Stimulated activated CD8-positive, alpha-beta memory T cell treated with anti-CD3 and anti-CD28 coated beads, Interleukin-4, amount 100 ng/mL, for 1 hour (primary cell): ENCODE results near the gene HYAL2.

Experiments
- DNase-seq, 2 donors: peaks; one replicate each; pipeline ENCODE4 v3.0.0-alpha.2; 2020; ENCODE audit warnings: low read depth in 2 of 2, low spot score in 1 of 2

The HYAL2 gene

DNA sequence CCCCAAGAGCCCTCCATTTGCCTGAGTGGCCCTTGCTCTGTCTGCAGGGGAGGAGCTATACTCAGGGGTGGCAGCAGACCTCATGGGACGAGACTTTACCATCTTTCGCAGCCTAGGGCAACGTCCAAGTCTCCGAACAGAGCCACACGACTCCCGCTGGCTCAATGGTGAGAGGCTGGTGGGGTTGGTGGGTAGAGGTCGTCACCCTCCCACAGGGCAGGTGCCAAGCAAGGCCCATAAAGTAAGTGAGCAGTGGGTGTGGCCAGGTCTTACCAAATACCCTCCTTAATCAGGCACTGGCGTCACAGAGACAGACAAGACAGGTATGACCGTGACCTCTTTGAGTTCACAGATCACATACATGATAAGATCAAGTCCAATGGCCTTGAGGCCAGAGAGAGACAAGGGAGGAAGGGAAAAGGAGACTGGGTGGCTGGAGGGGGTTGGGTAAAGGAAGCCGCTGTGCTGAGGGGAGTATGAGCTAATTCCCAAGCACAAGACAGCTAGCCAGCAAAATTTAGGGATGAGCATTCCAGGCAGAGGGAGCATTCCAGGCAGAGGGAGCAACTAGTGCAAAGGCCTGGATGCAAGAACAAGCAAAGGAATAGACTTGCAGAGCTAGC is 51.1 kb downstream of the HYAL2 start:
- DNase-seq: no peak

DNA sequence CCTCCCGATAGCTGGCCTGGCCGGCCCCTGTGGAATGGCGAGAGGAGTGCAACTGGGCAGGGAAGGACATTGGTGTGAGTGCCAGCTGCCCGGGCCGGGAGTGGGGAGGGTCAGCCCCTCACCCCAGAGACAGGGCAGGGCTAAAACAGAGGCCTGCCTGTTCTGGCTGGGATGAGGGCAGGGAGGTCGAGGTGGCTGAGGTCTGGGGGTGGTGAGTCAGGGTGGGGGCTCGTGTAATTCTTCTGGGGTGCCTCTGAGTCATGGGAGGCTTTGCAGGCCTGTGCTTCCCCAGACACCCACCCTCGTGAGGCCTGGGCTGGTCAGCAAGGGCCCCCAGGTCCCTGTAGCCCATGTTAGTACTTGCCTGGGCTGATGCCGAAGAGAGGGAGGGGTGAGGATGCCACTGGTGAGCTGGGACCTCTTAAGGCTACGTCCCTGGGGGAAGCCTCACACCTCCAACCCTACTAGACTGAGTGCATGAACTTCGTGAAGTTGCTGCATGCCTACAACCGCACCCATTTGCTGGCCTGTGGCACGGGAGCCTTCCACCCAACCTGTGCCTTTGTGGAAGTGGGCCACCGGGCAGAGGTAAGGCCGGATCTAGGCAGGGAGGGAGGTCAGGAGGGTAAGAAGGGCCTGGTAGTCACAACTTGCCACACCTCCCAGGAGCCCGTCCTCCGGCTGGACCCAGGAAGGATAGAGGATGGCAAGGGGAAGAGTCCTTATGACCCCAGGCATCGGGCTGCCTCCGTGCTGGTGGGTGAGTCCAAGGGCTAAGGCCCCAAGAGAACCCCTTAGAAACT is 51.9 kb downstream of the HYAL2 start:
- no peak for DNase-seq

DNA sequence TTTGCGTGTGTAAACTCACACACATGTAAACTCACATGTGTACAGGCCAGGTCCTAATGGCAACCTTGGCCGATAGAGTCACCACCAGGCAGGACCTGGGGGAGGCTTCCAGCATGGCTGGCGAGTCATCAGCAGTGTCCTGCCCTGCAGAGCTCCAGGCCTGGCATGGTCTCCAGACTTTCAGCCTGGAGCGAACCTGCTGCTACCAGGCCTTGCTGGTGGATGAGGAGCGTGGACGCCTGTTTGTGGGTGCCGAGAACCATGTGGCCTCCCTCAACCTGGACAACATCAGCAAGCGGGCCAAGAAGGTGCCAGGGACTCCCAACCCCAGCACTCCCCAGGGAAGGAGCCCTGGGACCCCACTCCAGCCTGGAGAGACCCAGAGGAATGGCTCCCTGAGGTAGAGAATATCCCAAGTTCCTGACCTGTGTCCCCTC is 52.5 kb downstream of the HYAL2 start:
- DNase-seq: no peak

DNA sequence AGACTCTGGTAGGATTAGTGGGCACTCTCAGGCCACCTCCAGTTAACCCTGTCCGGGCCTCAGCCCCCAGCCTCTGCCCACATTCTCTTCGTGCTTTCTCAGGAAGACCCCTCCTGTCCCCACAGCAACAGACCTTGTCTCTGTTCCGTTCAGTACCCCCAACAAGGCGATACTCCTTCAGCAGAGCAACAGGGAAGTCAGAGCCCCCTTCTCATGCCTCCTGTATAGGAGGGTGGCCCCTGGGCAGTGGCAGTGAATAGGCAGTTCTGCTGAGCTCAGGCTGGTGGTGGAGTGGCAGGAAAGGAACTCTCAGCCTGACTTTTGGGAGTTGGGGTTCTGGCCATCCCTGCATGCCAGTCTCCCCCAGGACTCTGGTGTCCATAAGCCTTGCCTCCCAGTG is 53.1 kb downstream of the HYAL2 start:
- DNase-seq: no peak

DNA sequence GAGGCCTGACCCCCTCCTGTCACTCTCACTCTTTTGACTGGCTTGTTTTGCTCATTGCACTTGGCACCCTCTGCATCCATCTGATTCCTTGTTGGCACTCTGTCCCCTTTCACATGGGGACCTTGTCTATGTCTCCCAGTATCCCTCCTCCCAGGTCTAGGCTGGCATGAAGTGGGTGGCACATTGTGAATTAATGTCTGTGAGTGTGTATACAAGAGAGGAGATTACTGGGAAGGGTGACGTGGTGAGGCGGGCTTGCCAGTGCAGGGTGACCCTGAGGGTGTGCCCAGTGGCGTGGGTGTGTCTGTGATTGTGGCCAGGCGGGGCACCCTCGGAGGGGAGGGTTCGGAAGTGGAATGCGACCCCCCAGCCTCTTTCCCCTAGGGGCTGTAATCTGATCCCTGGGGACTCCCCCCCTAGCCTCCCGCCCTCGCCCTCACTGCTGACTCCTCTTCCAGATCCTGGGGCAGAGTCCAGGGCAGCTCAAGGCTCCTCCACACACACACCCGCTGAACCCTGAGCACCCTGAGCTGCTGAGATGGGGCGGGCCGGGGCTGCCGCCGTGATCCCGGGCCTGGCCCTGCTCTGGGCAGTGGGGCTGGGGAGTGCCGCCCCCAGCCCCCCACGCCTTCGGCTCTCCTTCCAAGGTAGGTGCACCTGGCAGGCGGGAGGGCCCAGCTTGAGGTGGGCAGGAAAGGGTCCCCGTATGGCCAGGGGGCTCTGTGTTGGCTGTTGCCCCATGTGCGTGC is 53.7 kb downstream of the HYAL2 start, which contains the start of gene SEMA3B:
Gene SEMA3B, plus strand, starts transcription at position 445 of the 749 bp plus-strand sequence. Its CDS starts 94 bp downstream, at position 539.
- no peak for DNase-seq

DNA sequence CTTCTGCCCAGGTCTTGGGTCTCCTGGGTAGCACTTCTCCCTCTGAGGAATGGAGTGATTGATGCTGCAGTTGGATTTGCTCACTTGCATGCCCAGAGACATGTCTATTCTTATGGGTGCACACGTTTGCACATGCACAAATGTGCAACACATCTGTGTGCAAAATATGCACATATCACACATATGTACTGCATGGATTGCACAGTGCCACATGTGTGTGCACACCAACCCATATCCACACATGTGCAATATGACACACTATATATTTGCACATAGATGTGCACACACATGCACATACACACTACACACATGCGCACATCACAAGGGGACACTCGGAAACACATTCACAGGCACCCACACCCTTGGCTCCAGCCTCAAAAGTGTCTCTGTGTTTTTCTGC is 54.3 kb downstream of the HYAL2 start:
- DNase-seq: no peak
